Measurements from ENCODE around the gene NCKIPSD.

DNA sequence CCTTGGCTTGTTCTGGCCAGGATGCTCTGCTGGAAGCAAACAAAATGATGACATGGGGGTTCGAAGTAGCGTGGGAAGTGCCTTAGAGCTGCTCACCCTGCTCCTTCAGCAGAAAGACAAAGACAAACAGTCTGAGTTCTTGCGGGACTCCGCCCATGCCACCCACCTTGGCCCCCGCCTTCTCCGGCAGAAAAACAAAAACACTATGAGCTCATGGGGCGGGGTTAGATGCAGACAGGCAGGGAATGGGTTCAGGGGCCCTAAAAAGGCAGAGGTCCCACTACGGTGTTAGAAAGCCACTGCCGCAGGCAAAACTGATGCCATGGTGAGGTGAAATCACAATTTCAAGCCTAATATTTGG lies 9.7 kb upstream of the NCKIPSD start:
- TF ChIP-seq, protein P1, sequence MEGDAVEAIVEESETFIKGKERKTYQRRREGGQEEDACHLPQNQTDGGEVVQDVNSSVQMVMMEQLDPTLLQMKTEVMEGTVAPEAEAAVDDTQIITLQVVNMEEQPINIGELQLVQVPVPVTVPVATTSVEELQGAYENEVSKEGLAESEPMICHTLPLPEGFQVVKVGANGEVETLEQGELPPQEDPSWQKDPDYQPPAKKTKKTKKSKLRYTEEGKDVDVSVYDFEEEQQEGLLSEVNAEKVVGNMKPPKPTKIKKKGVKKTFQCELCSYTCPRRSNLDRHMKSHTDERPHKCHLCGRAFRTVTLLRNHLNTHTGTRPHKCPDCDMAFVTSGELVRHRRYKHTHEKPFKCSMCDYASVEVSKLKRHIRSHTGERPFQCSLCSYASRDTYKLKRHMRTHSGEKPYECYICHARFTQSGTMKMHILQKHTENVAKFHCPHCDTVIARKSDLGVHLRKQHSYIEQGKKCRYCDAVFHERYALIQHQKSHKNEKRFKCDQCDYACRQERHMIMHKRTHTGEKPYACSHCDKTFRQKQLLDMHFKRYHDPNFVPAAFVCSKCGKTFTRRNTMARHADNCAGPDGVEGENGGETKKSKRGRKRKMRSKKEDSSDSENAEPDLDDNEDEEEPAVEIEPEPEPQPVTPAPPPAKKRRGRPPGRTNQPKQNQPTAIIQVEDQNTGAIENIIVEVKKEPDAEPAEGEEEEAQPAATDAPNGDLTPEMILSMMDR (IDR thresholded peaks at IDR 0.05 in 4 of 5, conservative IDR thresholded peaks at IDR 0.05 in 1 of 5), result no peak
- TF ChIP-seq POLR2A (IDR thresholded peaks at IDR 0.05), result no peak
